Right cardiac atrium (tissue), 5 donors: ENCODE results near the gene CACNG4. TPM values are rescaled to one million over a fixed set of nuclear protein-coding genes. Genes with fewer than 3 reads are reported as not detected.

Experiments
- ATAC-seq, 2 donors: fragments of 200-7000 bp; cut with Tn5 transposase; one replicate each; pipeline versions ENCODE4 v1.8.0 to v1.9.1; 2020; ENCODE audit warnings: moderate library complexity in 2 of 2, mild to moderate bottlenecking in 1 of 2
- DNase-seq, 3 donors: peaks; one replicate each; pipeline ENCODE4 v3.0.0-alpha.2; 2020
- H3K27ac ChIP-seq: one replicate; pipeline ENCODE4 v1.5.1; 2013; ENCODE audit warnings: mild to moderate bottlenecking, low read length, control low read depth, moderate library complexity
- H3K27me3 ChIP-seq: one replicate; pipeline ENCODE4 v1.6.1; 2013; ENCODE audit not compliant: control insufficient read depth, insufficient read depth
- H3K4me1 ChIP-seq: one replicate; pipeline ENCODE4 v1.6.1; 2013; ENCODE audit warnings: low read length; ENCODE audit not compliant: control insufficient read depth, insufficient read depth
- H3K4me3 ChIP-seq: one replicate; pipeline ENCODE4 v1.5.1; 2013; ENCODE audit warnings: low read length, control low read depth
- H3K9me3 ChIP-seq: one replicate; pipeline ENCODE4 v1.6.1; 2013; ENCODE audit warnings: low read length; ENCODE audit not compliant: control insufficient read depth
- WGBS: extraction: QIAGEN DNeasy Blood & Tissue Kit; methylation state at CpG from one replicate; pipeline ENCODE4 v1.1.7; 2013; 5-methylcytosine and 5-hydroxymethylcytosine counted together
- intact Hi-C, 4 donors: fragments of 100-400 bp; cut with DNase I; formaldehyde crosslinking; loops; one replicate each; pipeline versions ENCODE4 v1.11.0 to v1.14.0; 2022 to 2023
- polyA plus RNA-seq: library from polyadenylated mRNA; stranded (reverse); fragments of 200-250 nt; gene quantifications from one replicate; pipeline ENCODE4 v1.2.3, GENCODE V29; 2013
- total RNA-seq, 4 donors: library from RNA; stranded (reverse); fragmentation: NEBNext Ultra II Directional; extraction: Animal tissue kit (Norgen Biotek cat#: 25700); gene quantifications; one replicate each; pipeline ENCODE4 v1.2.1, GENCODE V29; 2021
- donor health status: healthy with polysubstance abuse.
- donor health status: DM: no; HTN: yes; CAD: no.
- donor health status: DM: no; HTN: no; CAD: no.
- donor health status: DM: no; HTN: yes; CAD: no; lungs with severe emphysema.
- donor health status: DM: yes; HTN: yes; CAD: no.

CACNG4 gene
- total and polyA plus RNA-seq, 5 donors, result 0.09 to 0.16 (median 0.14) TPM; not detected in 2

DNA sequence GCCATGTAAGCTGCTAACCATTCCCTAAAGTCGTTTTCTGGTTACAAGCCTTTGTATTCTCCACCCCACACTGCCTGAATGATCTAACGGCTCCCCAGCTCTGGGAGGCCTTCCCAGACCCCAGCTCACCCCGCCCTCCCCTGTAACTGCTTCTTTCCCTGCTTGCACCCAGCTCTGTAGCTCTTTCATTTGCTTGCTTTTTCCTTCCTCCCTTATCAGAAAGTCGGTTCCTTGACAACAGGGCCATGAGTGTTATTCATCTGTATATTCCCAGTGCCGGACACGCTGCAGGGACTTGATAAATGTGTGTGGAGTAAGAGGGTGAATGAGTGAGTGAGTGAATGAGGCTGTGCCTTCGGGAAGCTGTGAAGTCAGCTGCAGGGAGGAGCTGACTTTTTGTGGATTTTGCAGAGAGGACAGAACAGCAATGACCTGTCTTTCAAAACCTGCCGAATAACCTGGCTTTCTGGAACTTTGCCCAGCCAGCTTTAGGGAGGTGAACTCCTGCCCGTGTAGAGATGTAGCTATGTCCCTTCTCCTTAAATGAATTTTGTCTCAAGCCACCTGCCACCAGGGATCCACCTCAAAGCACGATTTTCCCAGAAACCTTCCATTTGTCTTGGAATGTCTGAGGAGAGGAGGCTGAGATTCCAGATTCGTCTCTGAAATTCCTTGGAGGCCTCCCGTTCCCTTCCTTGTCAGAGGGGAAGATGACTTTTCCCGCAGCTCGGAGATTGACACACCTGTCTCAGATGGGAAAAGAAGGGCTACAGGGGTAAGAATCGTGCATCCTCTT is 20.0 kb upstream of the CACNG4 start:
- H3K27ac ChIP-seq, result no peak overlapping the region
- H3K4me1 ChIP-seq, result no peaks in the 10 kb centered on the region
- H3K27me3 ChIP-seq, result no peaks in the 10 kb centered on the region
- ATAC-seq, result peak in 1 of 2 donors; percentile 71
- 20% methylated on average over 15 of the region's 15 CpGs for WGBS
- no peak for DNase-seq
- no peaks in the 10 kb centered on the region for H3K9me3 ChIP-seq
- no peak overlapping the region for H3K4me3 ChIP-seq
- intact Hi-C loops, result no loop called here

DNA sequence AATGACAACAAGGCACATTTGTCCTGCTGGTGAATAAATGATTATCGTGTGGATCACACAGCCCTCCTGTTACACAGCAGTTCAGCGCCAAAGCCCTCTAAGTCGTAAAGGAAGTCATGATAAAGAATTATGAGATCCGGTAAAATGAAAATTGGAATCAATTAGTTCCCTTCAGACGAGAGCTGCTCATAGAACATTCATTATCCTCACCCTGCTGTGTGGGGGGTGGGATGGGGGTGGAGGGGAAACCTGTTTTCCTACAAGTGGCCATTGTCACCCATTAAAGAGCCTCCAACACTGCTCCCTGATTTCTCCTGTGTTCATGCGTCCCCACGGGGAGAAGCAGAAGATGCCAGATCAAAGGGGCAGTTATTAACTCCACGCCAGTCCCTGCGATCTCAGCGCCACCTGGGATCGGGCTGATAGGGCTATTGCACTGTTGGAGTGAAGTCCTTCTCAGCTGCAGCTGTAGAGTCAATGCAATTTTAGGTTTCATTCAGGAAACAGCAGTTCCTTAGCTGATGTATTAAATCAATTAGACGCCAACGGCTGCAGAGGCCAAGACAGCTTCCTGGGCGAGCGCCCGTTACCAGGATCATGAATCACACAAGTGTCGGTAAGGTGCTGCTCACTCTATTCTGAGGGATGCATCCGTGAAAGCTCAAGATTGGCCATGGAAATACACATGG is 19.2 kb upstream of the CACNG4 start:
- 48% methylated on average over 18 of the region's 18 CpGs for WGBS
- Histone ChIP-seq H3K27me3 (no peaks in the 10 kb centered on the region), H3K9me3 (no peaks in the 10 kb centered on the region), H3K27ac (no peak overlapping the region), H3K4me3 (no peak overlapping the region), H3K4me1 (no peaks in the 10 kb centered on the region)
- intact Hi-C loops, result no loop called here
- DNase-seq, result no peak
- ATAC-seq, result no peak

- Histone ChIP-seq H3K27ac (no peak overlapping the region), H3K4me1 (no peaks in the 10 kb centered on the region), H3K27me3 (no peaks in the 10 kb centered on the region), H3K4me3 (no peak overlapping the region), H3K9me3 (no peaks in the 10 kb centered on the region)
- DNase-seq (no peak), ATAC-seq (no peak)
- intact Hi-C loops, result no loop called here
- WGBS, result 84% methylated on average over 6 of the region's 6 CpGs
These were observed 18.3 kb upstream of the CACNG4 start for GRCh38 chr17:66946251-66946650.

- ATAC-seq, result no peak
- DNase-seq, result no peak
- Histone ChIP-seq H3K9me3 (no peaks in the 10 kb centered on the region), H3K27me3 (no peaks in the 10 kb centered on the region), H3K4me3 (no peak overlapping the region), H3K27ac (no peak overlapping the region), H3K4me1 (no peaks in the 10 kb centered on the region)
- intact Hi-C loops, result no loop called here
- WGBS, result 80% methylated on average over 6 of the region's 6 CpGs
These were observed 17.2 kb upstream of the CACNG4 start for GRCh38 chr17:66947311-66947710.

DNA sequence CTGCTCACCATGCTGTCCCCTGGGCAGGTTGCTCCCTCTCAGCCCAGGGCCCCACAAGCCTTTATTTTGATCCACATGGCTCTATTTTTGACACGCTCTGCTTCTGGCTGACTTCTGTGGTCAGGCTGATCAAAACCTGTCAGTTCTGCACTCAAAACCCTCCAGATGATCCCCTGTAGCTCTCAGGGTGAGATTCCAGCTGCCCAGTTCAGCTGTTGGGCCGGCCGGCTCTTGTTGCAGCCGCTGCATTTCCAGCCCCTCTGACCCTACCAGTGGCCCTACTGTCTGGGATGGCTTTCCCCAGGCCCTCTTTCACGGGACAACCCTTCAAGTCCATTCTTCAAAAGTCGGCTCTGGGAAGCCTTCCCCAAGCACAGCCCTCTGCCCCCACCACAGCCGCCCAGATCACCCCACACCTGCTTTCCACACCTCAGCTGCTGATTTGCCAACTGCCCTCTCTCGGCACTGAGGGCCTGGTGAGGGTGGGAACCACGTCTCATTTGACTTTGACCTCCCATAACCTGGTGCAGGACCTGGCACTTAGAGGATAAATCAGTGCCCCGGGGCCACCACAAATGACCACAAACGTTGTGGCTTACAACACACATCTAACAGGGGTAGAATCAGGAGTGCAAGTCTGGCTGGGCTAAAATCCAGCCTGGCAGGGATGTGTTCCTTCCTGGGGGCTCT is 16.3 kb upstream of the CACNG4 start:
- ATAC-seq, result no peak
- no peak overlapping the region for H3K4me3 ChIP-seq
- no peak overlapping the region for H3K27ac ChIP-seq
- no peaks in the 10 kb centered on the region for H3K9me3 ChIP-seq
- 77% methylated on average over 11 of the region's 11 CpGs for WGBS
- H3K4me1 ChIP-seq, result no peaks in the 10 kb centered on the region
- intact Hi-C loops, result no loop called here
- no peaks in the 10 kb centered on the region for H3K27me3 ChIP-seq
- DNase-seq, result no peak

DNA sequence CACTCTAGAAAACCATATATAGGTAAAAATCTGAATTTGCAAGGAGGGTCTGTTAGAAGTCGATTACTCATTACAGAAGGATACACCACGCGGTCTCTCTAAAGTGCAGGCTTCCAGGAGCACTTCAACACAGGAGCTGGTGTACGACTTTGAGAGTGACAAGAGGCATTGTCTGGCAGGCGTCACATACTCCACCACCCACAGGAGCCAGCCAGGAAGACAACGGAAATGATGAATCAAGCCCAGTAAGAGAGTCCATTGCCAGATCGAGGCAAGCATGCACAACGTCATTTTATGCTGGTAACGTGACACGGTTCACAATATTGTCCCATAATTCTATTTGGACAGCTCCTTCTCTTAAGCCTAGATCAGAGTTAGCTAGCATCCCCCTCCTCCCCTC is 15.0 kb upstream of the CACNG4 start:
- intact Hi-C loops, result no loop called here
- no peaks in the 10 kb centered on the region for H3K4me1 ChIP-seq
- WGBS, result 60% methylated on average over 10 of the region's 10 CpGs
- H3K9me3 ChIP-seq, result no peaks in the 10 kb centered on the region
- no peak overlapping the region for H3K4me3 ChIP-seq
- no peak overlapping the region for H3K27ac ChIP-seq
- no peaks in the 10 kb centered on the region for H3K27me3 ChIP-seq
- ATAC-seq (no peak), DNase-seq (no peak)

- intact Hi-C loops, result no loop called here
- 82% methylated on average over 3 of the region's 3 CpGs for WGBS
- no peak for ATAC-seq
- no peak overlapping the region for H3K27ac ChIP-seq
- H3K4me1 ChIP-seq, result no peaks in the 10 kb centered on the region
- H3K4me3 ChIP-seq, result no peak overlapping the region
- no peak for DNase-seq
- no peaks in the 10 kb centered on the region for H3K27me3 ChIP-seq
- no peaks in the 10 kb centered on the region for H3K9me3 ChIP-seq
These were observed 14.2 kb upstream of the CACNG4 start for GRCh38 chr17:66950325-66950724.

- ATAC-seq, result no peak
- H3K4me3 ChIP-seq, result no peak overlapping the region
- no peaks in the 10 kb centered on the region for H3K27me3 ChIP-seq
- H3K27ac ChIP-seq, result no peak overlapping the region
- H3K4me1 ChIP-seq, result no peaks in the 10 kb centered on the region
- intact Hi-C loops, result no loop called here
- no peaks in the 10 kb centered on the region for H3K9me3 ChIP-seq
- DNase-seq, result no peak
- WGBS, result 88% methylated on average over 6 of the region's 6 CpGs
These were observed 13.5 kb upstream of the CACNG4 start for GRCh38 chr17:66950886-66951604.

- 70% methylated on average over 4 of the region's 4 CpGs for whole genome bisulfite sequencing
- no peaks in the 10 kb centered on the region for H3K9me3 ChIP-seq
- DNase-seq (no peak), ATAC-seq (no peak)
- no peaks in the 10 kb centered on the region for H3K4me1 ChIP-seq
- no peak overlapping the region for H3K4me3 ChIP-seq
- H3K27me3 ChIP-seq, result no peaks in the 10 kb centered on the region
- intact Hi-C loops, result no loop called here
- no peak overlapping the region for H3K27ac ChIP-seq
These were observed 12.9 kb upstream of the CACNG4 start for GRCh38 chr17:66951605-66951953.

GRCh38 chr17:66952031-66952524 is 12.4 kb upstream of the CACNG4 start:
- intact Hi-C loops, result no loop called here
- no peaks in the 10 kb centered on the region for H3K9me3 ChIP-seq
- no peak overlapping the region for H3K4me3 ChIP-seq
- no peaks in the 10 kb centered on the region for H3K27me3 ChIP-seq
- DNase-seq (no peak), ATAC-seq (peak in 1 of 2 donors; percentile 42)
- H3K4me1 ChIP-seq, result no peaks in the 10 kb centered on the region
- H3K27ac ChIP-seq, result no peak overlapping the region
- 70% methylated on average over 10 of the region's 10 CpGs for WGBS
